NCI-H774 (cell line): ENCODE measurements around the gene KIF16B.
"Not testable (repeated sequence)": the region's sequence is repeated elsewhere in the genome, so short reads cannot be mapped to it uniquely, and the experiment has no call there.

ENCODE experiments used
- DNase-seq: peaks from one replicate; lab custom pipeline; 2025; lab: John Stamatoyannopoulos, UW

KIF16B gene

GRCh38 chr20:16257021-16257420 is 316.2 kb downstream of the KIF16B start:
- DNase-seq: no peak

GRCh38 chr20:16246870-16247269 is 326.4 kb downstream of the KIF16B start:
- no peak for DNase-seq

DNA sequence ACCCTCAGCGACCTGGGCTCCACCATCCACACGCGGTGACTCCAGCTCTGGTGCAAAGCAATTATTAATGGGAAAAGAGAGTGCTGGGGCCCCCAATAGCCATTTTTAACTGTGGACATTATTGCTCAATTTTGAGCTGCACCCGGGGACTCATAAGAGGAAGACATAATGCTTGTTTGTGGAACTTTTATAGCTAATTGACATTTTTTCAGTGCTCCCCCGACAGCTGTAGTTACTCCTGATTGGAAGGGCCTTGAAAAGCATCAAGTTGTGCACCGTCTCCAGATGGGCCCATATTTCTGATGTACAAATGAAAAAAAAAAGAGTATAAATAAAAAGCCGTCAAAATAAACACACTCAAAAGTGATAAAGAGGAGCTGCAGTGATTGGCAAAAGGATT is 327.0 kb downstream of the KIF16B start:
- DNase-seq: no peak

DNA sequence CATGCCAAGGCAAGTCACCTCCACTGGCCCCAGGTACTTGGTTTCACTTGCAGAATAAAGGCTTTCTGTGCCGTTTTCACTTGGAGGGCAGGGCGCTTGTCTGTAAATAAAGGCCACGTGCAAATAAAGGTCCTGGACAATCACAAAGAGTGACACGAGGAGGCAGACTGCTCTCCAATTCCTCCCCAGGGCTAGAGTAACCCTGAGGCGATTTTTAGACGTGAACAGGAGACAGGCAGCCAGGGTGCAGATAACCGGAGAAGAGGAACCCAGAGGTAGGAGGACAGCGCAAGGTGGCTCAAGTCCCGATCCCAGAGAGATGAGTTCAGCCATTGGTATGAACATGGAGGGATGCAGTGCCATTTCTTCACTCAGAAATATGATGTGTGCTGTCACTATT is 327.4 kb downstream of the KIF16B start:
- no peak for DNase-seq

DNA sequence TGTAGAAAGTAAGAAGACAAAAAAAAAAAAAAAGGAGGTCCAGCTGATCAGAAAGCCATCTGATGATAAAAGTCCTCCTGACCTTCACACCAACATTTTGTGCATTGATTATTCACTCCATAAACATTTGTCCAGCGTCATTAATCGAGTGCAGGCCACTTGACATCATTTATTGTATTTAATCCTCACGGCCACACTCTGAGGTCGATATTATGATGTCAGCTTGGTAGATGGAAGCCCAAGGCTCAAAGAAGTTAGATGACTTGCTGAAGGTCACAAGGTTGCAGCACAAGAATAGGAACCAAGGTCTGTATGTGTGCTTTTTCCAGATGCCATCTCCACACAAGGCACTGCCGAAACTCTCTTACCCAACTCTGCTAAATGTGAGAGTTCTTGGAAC is 328.4 kb downstream of the KIF16B start:
- DNase-seq: no peak

DNA sequence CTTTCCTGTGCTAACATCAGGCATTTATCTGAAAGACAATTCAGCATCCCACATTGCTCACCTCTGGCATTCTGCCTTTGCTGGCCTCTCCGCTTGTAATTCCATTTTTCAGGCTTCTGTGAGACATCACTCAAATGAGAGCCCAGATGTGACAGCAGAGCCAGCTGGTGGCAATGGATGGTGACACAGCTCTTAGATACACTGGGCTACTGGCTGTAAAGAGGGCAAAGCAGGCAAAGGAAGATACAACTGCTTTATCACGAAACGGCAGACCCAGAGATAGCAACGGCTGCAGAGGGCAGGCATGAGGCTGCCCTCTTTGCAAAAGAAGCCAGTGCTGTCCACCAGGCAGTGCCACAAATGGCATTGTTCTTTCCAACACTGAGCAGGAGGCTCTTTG is 329.8 kb downstream of the KIF16B start:
- DNase-seq: no peak

- no peak for DNase-seq
These were observed 331.3 kb downstream of the KIF16B start for GRCh38 chr20:16241911-16242310.

GRCh38 chr20:16240355-16240754 is 332.9 kb downstream of the KIF16B start:
- no peak for DNase-seq

- no peak for DNase-seq
These were observed 336.5 kb downstream of the KIF16B start for GRCh38 chr20:16236589-16237241.

GRCh38 chr20:16230402-16230801 is 342.8 kb downstream of the KIF16B start:
- no peak for DNase-seq

DNA sequence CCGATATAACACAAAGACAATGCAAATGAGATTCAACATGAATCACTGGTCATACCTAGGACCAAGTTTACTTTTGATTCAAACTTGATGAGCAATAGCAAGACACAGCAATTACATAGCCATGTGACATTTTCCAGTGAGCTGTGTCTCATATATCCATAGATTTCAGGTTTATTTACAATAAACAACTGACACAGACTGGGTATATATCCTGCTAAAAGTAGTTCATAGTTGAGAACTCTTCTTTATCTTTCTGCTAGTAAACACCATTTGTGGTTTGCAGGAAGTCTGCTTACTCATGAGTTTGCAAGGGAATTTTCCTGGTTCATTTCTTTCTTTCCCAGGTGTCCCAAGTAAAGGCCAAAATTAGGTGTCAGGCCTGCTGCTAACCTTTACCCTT is 343.4 kb downstream of the KIF16B start:
- DNase-seq: no peak

DNA sequence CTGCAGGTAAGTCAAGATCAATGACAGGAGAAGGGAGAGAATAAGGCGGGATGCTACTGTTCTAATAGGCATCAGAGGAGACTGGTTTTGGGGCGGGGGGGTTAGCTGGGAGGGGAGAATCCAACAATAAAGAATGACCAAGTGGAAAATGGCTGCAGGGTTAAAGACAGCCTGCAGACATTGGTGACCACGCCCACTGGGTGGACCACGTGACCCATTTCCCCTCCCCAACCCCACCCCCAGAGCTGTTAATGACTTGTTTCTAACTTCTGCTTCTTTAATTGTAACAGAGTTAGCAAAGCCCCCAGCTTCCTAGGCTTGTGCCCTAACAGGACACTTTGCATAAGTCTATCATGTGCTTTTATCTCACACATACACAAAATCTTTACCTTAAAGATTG is 344.5 kb downstream of the KIF16B start:
- no peak for DNase-seq

- DNase-seq: not testable (repeated sequence)
These were observed 346.3 kb downstream of the KIF16B start for GRCh38 chr20:16226961-16227360.

- no peak for DNase-seq
These were observed 348.4 kb downstream of the KIF16B start for GRCh38 chr20:16224836-16225235.

- DNase-seq: no peak
These were observed 350.3 kb downstream of the KIF16B start for GRCh38 chr20:16222859-16223411.
